B cell (primary cell): ENCODE data around the gene C3orf70.

Experiments used
- CTCF ChIP-seq: fragments of 200-600 bp; IDR thresholded peaks from one replicate; pipeline ENCODE4 v1.8.0; 2022; ENCODE audit warnings: antibody characterized with exemption, mild to moderate bottlenecking
- EZH2 ChIP-seq: IDR thresholded peaks from 2 replicates; pipeline ENCODE4 v1.6.1; 2012; ENCODE audit warnings: borderline replicate concordance, low read depth, mild to moderate bottlenecking, moderate library complexity, low read length; ENCODE audit not compliant: insufficient read depth, poor library complexity, severe bottlenecking

- TF ChIP-seq CTCF (no peak), EZH2 (no peak)
Observed at GRCh38 chr3:185058796-185059195, 94.1 kb downstream of the C3orf70 start.
